OCI-LY1 (cell line): Measurements from ENCODE around the gene PLEKHA6.

Source experiments
- CTCF ChIP-seq: fragments of 200-600 bp; sonication (generic), shearing (Covaris generic); IDR thresholded peaks from 2 replicates; pipeline ENCODE4 v1.5.1; 2017; ENCODE audit warnings: mild to moderate bottlenecking, antibody characterized with exemption, low read length, moderate library complexity, mixed read lengths
- EZH2 ChIP-seq: fragments of 200-600 bp; sonication (generic), shearing (Covaris generic); IDR thresholded peaks from 2 replicates; pipeline ENCODE4 v1.8.0; 2017; ENCODE audit warnings: borderline replicate concordance, mixed run types, mild to moderate bottlenecking, antibody characterized with exemption, low read length, moderate library complexity, mixed read lengths

- TF ChIP-seq EZH2 (no peak), CTCF (no peak)
Measured at GRCh38 chr1:204205486-204205885, 154.2 kb downstream of the PLEKHA6 start.
